Heart right ventricle (tissue), 16 donors: ENCODE results near the gene GAK. TPM values are rescaled to one million over a fixed set of nuclear protein-coding genes. Genes with fewer than 3 reads are reported as not detected.

Experiments used
- ATAC-seq, 8 donors: fragments of 200-7000 bp; cut with Tn5 transposase; one replicate each; pipeline ENCODE4 v1.9.1; 2020; ENCODE audit warnings: mild to moderate bottlenecking in 8 of 8, moderate library complexity in 8 of 8, moderate number of reproducible peaks in 1 of 8
- DNase-seq, 2 donors: peaks; one replicate each; pipeline ENCODE4 v3.0.0-alpha.2; 2020
- H3K27ac ChIP-seq, 10 donors: fragments of 200-600 bp; sonication (generic) in 2 of 10; one replicate each; pipeline versions ENCODE4 v1.5.0 to v1.8.0; 2020 to 2022; ENCODE audit warnings: mild to moderate bottlenecking in 3 of 10
- H3K27me3 ChIP-seq, 7 donors: fragments of 200-600 bp; one replicate each; pipeline ENCODE4 v1.8.0; 2021 to 2022; ENCODE audit warnings: mild to moderate bottlenecking in 2 of 7
- H3K36me3 ChIP-seq, 9 donors: fragments of 200-600 bp; sonication (generic) in 1 of 9; one replicate each; pipeline versions ENCODE4 v1.5.0 to v1.8.0; 2020 to 2022; ENCODE audit warnings: mild to moderate bottlenecking in 2 of 9
- H3K4me1 ChIP-seq, 9 donors: fragments of 200-600 bp; sonication (generic) in 1 of 9; one replicate each; pipeline versions ENCODE4 v1.5.0 to v1.8.0; 2020 to 2022; ENCODE audit warnings: mild to moderate bottlenecking in 4 of 9
- H3K4me3 ChIP-seq, 10 donors: fragments of 200-600 bp; sonication (generic) in 2 of 10; one replicate each; pipeline versions ENCODE4 v1.5.0 to v1.8.0; 2020 to 2022; ENCODE audit warnings: mild to moderate bottlenecking in 7 of 10, moderate library complexity in 2 of 10
- H3K9me3 ChIP-seq, 11 donors: fragments of 200-600 bp in 10 of 11; sonication (generic) in 2 of 11; one replicate each; pipeline versions ENCODE4 v1.5.0 to v1.8.0; 2013 to 2022; ENCODE audit warnings: mild to moderate bottlenecking in 2 of 11, control low read depth in 1 of 11, moderate library complexity in 1 of 11
- WGBS, 2 donors: extraction: QIAGEN DNeasy Blood & Tissue Kit; methylation state at CpG; one replicate each; pipeline ENCODE4 v1.1.7; 2013; ENCODE audit warnings: inconsistent platforms in 1 of 2; 5-methylcytosine and 5-hydroxymethylcytosine counted together
- intact Hi-C, 10 donors: fragments of 100-400 bp; cut with DNase I; formaldehyde crosslinking; loops; one replicate each; pipeline versions ENCODE4 v1.11.1 to v1.14.2; 2022
- polyA plus RNA-seq, 2 donors: library from polyadenylated mRNA; stranded (reverse); fragments of 200-250 nt; gene quantifications; one replicate each; pipeline ENCODE4 v1.2.3, GENCODE V29; 2013
- total RNA-seq, 10 donors: library from RNA; stranded (reverse); fragmentation: NEBNext Ultra II Directional in 3 of 10; extraction: Animal tissue kit (Norgen Biotek cat#: 25700) in 3 of 10; gene quantifications; one replicate each; pipeline versions ENCODE4 v1.2.1 to v1.2.4, GENCODE V29; 2021 to 2023
- TF ChIP-seq, protein P1 (sequence below), 9 donors: fragments of 200-600 bp; sonication (generic) in 2 of 9; IDR thresholded peaks; one replicate each; pipeline versions ENCODE4 v1.5.0 to v1.8.0; 2021 to 2022; ENCODE audit warnings: antibody characterized with exemption in 9 of 9, mild to moderate bottlenecking in 5 of 9, moderate library complexity in 1 of 9
- donor health status: Arrhythmogenic right ventricular cardiomyopathy.
- donor health status: ischemic (EF 13 %, LVEDD 7.1; RV severe dilation, severe dysfunction).
- donor health status: healthy with polysubstance abuse.
- donor health status: DM: no; HTN: yes; CAD: no.
- donor health status: DM: no; HTN: no; CAD: no.
- donor health status: ischemic (EF 25% LVEDD 6.9; RV normal size, moderate dysfunction).
- donor health status: ischemic (EF 25% LVEDD 5.7; RV mildly dilated, moderate dysfunction).
- donor health status: healthy.
- donor health status: DM: yes; HTN: yes; CAD: no.
- donor health status: Ischemic cardiomyopathy.
- donor health status: ischemic (EF 35%, LVEDD 5.7; RV mildly dilated, moderate dysfunction).
- donor health status: nonischemic (EF 11% LVEDD 7.7; RV severe dilation, severe dysfunction).
- donor health status: DM: yes; HTN: yes; CAD: no.
- donor health status: PGD.
- donor health status: ischemic (EF 29% LVEDD 5.4; RV normal size, mild dysfunction).
- donor health status: nonischemic (EF 23%, LVEDD 6.1; RV moderate dilation, normal function).

GAK gene
- total and polyA plus RNA-seq, 12 donors: 21.0 to 105 (median 29.2) TPM

DNA sequence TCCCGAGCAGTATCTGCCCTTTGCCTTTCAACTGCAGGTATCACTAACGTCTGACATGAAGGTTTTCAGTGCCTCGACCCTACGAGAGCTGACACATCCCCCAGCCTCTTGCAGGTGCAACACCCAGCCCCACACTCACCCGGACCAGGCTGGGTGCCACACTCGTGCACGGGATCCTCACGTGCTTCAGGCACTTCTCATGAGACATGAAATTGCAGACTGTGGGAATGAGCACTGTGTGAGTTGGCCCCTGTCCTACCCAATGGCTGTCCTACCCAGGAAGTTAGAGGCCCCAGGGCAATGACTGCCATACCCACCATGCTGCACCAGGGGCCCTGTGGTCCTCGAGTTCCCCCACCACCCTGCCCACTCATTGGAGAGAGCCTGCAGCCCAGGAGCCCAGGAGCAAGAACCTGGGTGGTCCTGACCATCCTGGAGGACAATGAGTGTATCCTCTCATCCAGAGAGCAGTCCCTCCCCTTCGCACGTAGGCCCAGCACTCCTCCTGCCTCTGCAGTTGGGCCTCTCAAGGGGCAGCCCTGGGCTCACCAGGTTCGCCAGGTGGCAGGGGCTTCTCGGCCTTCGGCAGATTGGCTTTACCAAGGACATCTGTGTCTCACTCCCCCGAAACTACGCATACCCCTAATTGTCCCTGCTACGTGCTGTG is 38.9 kb upstream of the GAK start:
- ATAC-seq: no peak
- H3K27me3 ChIP-seq: peaks cover 0 to 10% (median 0%) of the 10 kb centered on the region in 7 donors
- H3K4me1 ChIP-seq: peaks cover 9 to 37% (median 24%) of the 10 kb centered on the region in 9 donors
- no peak overlapping the region for H3K27ac ChIP-seq
- TF ChIP-seq, protein P1, sequence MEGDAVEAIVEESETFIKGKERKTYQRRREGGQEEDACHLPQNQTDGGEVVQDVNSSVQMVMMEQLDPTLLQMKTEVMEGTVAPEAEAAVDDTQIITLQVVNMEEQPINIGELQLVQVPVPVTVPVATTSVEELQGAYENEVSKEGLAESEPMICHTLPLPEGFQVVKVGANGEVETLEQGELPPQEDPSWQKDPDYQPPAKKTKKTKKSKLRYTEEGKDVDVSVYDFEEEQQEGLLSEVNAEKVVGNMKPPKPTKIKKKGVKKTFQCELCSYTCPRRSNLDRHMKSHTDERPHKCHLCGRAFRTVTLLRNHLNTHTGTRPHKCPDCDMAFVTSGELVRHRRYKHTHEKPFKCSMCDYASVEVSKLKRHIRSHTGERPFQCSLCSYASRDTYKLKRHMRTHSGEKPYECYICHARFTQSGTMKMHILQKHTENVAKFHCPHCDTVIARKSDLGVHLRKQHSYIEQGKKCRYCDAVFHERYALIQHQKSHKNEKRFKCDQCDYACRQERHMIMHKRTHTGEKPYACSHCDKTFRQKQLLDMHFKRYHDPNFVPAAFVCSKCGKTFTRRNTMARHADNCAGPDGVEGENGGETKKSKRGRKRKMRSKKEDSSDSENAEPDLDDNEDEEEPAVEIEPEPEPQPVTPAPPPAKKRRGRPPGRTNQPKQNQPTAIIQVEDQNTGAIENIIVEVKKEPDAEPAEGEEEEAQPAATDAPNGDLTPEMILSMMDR (IDR thresholded peaks at IDR 0.05): no peak
- no peak for DNase-seq
- H3K4me3 ChIP-seq: no peak overlapping the region
- peaks cover 0 to 11% (median 1%) of the 10 kb centered on the region in 9 donors for H3K36me3 ChIP-seq
- intact Hi-C loops: loop anchor here in 1 of 10 donors (5.0 kb wide), 1 partner anchor 34 kb away; no protein-coding TSS in a partner anchor
- H3K9me3 ChIP-seq: no peaks in the 10 kb centered on the region
- 85 to 87% methylated on average over 17 of the region's 17 CpGs for WGBS, 2 donors

DNA sequence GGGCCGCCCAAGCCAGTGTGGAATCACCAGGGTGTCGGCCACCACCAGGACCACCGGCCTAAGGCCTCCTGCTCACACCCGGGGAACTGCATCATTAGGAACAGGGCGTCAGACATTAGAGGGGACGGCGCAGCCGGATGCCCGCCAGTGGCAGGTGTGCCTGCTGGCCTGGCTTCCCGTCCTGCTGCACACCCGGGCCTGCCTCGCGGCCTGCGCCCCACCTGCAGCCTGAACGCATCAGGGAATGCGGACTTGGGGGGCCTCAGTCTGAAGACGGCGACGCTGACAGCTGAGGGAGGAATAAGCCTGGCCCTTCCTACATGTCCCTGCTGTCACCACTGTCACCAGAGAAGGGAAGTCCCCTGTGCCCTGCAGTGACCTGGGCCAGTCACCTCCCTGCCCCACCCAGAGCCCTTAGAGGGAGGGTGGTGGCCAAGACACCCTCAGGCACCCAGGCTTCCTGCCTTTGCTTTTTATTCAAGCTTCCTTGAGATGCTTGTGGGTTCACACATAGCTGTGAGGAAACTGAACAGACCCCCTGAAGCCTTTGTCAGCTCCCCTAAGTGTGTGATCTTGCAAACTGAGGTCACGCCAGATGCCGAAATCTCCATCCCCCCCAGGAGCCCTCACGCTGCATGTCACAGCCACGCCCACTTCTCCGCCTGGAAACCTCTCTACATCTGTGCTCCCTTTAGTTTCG is 38.1 kb upstream of the GAK start:
- TF ChIP-seq, protein P1 (IDR thresholded peaks at IDR 0.05): no peak
- peaks cover 9 to 37% (median 24%) of the 10 kb centered on the region in 9 donors for H3K4me1 ChIP-seq
- H3K27ac ChIP-seq: no peak overlapping the region
- ATAC-seq (no peak), DNase-seq (no peak)
- peaks cover 0 to 10% (median 0%) of the 10 kb centered on the region in 7 donors for H3K27me3 ChIP-seq
- WGBS, 2 donors: 93 to 94% methylated on average over 25 of the region's 25 CpGs
- H3K4me3 ChIP-seq: no peak overlapping the region
- H3K9me3 ChIP-seq: no peaks in the 10 kb centered on the region
- intact Hi-C loops: loop anchor here in 1 of 10 donors (5.0 kb wide), 1 partner anchor 33 kb away; no protein-coding TSS in a partner anchor
- peaks cover 0 to 19% (median 9%) of the 10 kb centered on the region in 9 donors for H3K36me3 ChIP-seq

DNA sequence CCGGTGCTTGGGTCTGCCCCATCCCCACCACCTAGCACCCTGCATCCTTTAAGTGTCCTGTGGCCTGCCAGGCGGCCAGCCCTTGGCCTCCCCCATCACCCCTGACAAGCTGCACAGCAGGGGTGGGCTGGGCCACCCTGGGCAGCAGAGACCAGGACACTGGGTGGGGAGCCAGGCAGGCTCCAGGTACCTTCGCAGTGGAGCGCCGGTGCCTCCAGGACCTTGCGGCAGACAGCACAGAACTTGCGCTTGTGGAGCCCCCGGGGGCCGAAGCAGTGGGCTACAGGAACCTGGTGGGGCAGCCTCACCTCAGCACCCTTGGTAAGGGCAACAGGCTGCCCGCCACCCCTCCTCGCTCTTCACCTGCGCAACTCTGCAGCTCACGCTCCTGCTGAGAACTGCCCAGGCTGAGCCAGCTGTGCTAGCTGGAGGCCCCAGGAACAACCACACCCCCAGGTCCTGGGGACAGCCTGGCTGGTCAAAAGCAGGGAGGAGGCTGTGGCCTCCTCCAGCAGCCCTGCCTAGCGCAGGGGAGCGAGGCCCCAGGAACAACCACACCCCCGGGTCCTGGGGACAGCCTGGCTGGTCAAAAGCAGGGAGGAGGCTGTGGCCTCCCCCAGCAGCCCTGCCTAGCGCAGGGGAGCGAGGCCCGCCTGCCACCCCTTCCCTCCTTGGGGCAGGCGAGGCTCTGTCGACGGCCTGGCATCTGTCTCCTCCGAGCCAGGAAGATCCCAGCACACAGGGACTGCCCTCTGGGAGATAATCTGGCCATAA is 36.7 kb upstream of the GAK start:
- intact Hi-C loops: no loop called here
- DNase-seq: no peak
- TF ChIP-seq, protein P1 (IDR thresholded peaks at IDR 0.05): no peak
- no peak overlapping the region for H3K4me3 ChIP-seq
- H3K9me3 ChIP-seq: no peaks in the 10 kb centered on the region
- H3K27ac ChIP-seq: no peak overlapping the region
- peaks cover 0 to 10% (median 0%) of the 10 kb centered on the region in 7 donors for H3K27me3 ChIP-seq
- WGBS, 2 donors: 83 to 87% methylated on average over 23 of the region's 23 CpGs
- ATAC-seq: no peak
- peaks cover 0 to 32% (median 11%) of the 10 kb centered on the region in 9 donors for H3K36me3 ChIP-seq
- peaks cover 9 to 33% (median 21%) of the 10 kb centered on the region in 9 donors for H3K4me1 ChIP-seq

DNA sequence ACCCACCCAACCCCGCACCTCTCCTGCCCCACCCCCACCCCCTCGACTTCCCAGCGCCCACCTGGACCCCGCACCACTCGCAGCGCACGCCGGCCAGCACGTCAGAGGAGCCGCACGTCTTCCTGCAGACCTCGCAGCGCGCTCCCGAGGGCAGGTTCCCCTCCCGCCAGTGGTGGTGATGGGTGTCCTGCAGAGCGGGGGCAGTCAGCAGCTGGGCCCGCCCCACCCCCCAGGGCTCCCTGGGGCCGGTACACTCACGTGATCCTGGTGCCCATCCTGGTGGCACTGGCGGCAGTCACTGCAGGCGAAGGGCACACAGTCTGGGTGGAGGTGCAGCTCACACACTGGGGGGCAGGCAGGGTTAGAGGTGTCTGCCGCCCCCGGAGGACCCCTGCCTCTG is 36.1 kb upstream of the GAK start:
- Histone ChIP-seq H3K4me1 (peaks cover 9 to 33% (median 19%) of the 10 kb centered on the region in 9 donors), H3K27ac (no peak overlapping the region), H3K9me3 (no peaks in the 10 kb centered on the region), H3K27me3 (peaks cover 0 to 10% (median 0%) of the 10 kb centered on the region in 7 donors), H3K36me3 (peaks cover 0 to 34% (median 11%) of the 10 kb centered on the region in 9 donors), H3K4me3 (no peak overlapping the region)
- ATAC-seq: no peak
- DNase-seq: no peak
- WGBS, 2 donors: 23 to 28% methylated on average over 24 of the region's 24 CpGs
- intact Hi-C loops: no loop called here
- TF ChIP-seq, protein P1 (IDR thresholded peaks at IDR 0.05): no peak
